Activated T-helper 17 cell treated with anti-CD3 and anti-CD28 coated beads, Interleukin-2, amount 50 U/mL, for 72 hours (primary cell): ENCODE measurements around the gene GPS1. TPM values are rescaled to one million over a fixed set of nuclear protein-coding genes. Genes with fewer than 3 reads are reported as not detected.
A peak's percentile ranks its signal among the peaks of the same experiment; 100 is the strongest.

Source experiments
- ATAC-seq: fragments of 150-1000 bp; cut with Tn5 transposase; replicated peaks from 2 replicates; pipeline ENCODE4 v1.10.0; 2021; ENCODE audit warnings: mild to moderate bottlenecking, moderate library complexity
- H3K27ac Mint-ChIP-seq: one replicate; pipeline ENCODE4 v1.8.0; 2022; ENCODE audit warnings: mixed read lengths
- H3K27me3 Mint-ChIP-seq: one replicate; pipeline ENCODE4 v1.8.0; 2022; ENCODE audit warnings: mixed read lengths
- H3K36me3 Mint-ChIP-seq: one replicate; pipeline ENCODE4 v1.8.0; 2022; ENCODE audit warnings: low read depth, mild to moderate bottlenecking, mixed read lengths
- H3K4me1 Mint-ChIP-seq: one replicate; pipeline ENCODE4 v1.8.0; 2022; ENCODE audit warnings: mixed read lengths
- H3K4me3 Mint-ChIP-seq: one replicate; pipeline ENCODE4 v1.8.0; 2022; ENCODE audit warnings: mild to moderate bottlenecking, mixed read lengths
- H3K9me3 Mint-ChIP-seq: one replicate; pipeline ENCODE4 v1.8.0; 2022; ENCODE audit warnings: mixed read lengths
- total RNA-seq, 2 donors: library from RNA; stranded (reverse); gene quantifications; one replicate each; pipeline ENCODE4 v1.2.3, GENCODE V29; 2022

Gene GPS1
- total RNA-seq, 2 donors from 2014 or later: 46.2 to 97.2 TPM

DNA sequence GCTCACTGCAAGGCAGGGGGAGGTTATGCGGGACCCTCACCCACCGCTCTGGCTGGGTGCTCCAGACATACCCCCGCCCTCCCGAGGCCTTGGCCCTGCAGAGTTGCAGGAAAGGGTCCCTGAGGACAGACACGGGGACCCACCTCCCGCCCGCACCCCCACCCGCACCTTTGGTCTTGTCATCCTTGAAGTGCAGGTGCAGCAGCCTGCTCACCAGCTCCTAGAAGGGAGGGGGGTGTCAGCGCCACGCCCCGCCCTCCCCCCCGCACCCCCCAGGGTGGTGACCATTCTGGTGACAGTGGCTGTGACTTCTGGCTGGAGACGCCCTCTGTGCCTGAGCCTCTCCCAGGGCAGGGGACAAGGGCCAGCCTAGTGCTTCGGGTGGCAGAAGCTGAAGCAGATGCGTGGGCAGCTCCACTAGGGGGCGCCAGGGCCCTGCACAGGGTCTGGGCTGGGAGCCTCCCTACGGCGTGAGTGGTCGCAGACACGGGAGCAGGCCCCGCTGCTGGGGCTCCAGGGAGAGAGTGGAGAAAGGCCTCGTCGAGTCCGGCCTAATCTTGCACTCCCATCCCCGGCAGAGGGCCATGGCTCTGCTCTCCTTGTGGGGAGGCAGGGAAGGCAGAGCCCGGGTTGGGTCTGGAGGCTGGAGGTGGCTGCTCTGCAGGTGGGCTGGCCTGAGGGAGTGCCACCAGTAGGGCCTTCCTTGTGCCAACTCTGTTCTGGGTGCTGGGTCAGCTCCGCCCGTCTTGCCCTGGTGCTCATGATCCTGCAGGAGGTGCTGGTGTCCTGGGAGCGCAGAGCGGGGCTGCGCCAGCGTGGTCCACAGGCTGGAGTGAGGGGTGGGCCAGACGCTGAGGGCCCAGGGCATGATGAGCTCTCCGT, 31.8 kb upstream of the GPS1 start:
- ATAC-seq: no peak
- no peak overlapping the region for H3K27ac Mint-ChIP-seq
- H3K27me3 Mint-ChIP-seq: no peaks in the 10 kb centered on the region
- H3K9me3 Mint-ChIP-seq: no peaks in the 10 kb centered on the region
- no peaks in the 10 kb centered on the region for H3K4me1 Mint-ChIP-seq
- peaks cover 15% of the 10 kb centered on the region for H3K36me3 Mint-ChIP-seq
- H3K4me3 Mint-ChIP-seq: peak overlapping the region; percentile 90

DNA sequence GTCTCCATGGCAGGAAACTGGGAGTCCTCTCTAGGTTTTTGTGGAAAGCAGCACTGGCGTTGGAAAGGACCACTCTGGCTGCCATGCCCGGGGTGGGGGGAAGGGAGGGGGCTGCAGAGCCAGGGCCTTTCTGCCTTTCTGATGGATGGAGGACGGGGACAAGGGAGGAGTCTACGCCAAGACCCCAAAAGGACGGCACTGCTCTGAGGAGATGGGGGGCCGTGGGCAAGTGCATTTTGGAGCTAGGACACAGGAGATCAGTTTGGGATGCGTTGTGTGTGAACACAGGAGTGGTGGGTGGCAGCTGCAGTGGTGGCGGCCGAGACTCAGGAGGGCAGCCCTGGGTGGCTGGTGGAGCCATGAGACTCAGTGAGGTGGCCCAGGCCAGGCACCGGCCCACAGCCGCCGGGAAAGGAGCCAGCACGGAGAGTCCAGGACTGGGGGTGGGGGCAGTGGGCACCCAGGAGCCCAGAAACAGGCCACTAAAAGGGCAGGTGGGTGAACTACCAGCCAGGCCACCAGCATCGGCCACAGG, 31.1 kb upstream of the GPS1 start:
- H3K4me1 Mint-ChIP-seq: no peaks in the 10 kb centered on the region
- peak overlapping the region; percentile 90 for H3K4me3 Mint-ChIP-seq
- ATAC-seq: no peak
- H3K36me3 Mint-ChIP-seq: peaks cover 15% of the 10 kb centered on the region
- no peaks in the 10 kb centered on the region for H3K27me3 Mint-ChIP-seq
- H3K9me3 Mint-ChIP-seq: no peaks in the 10 kb centered on the region
- H3K27ac Mint-ChIP-seq: no peak overlapping the region

DNA sequence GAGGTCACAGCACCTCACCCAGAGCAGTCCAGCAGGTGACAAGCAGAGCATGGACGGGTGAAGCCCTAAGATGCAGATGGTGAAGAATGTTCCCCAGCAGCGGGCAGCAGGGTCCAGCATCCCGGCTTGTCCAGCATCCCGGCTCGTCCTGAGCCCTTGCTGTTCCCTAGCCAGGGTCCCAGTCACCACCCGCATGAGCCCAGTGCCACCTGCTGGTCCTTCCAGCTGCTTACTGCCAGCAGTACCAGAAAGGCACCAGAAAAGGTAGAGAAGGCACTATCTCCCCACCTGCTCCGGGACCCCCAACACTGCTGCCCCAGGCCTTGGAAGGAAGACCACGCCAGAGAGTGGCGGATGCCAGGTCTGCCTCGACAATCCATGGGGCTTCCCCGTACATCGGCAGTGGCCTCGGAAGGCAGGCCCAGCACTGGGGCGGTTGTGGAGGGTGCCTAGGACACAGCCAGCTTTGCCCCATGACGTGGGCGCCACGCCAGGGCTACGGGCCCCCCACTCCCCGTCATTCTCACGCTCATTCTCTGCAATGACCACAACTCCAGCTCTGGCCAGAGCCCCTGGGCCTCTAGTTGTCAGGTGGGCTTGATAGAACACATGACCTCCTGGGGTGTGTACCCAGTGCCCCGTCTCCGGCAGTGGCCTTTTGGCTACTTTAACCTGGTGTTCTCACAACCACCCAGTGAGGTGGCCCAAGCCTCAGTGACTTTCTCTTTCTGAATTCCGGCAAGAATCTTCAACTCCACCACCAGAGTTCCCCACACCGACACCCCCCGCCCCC, 30.4 kb upstream of the GPS1 start:
- H3K27ac Mint-ChIP-seq: peak overlapping the region; percentile 75
- H3K4me1 Mint-ChIP-seq: no peaks in the 10 kb centered on the region

DNA sequence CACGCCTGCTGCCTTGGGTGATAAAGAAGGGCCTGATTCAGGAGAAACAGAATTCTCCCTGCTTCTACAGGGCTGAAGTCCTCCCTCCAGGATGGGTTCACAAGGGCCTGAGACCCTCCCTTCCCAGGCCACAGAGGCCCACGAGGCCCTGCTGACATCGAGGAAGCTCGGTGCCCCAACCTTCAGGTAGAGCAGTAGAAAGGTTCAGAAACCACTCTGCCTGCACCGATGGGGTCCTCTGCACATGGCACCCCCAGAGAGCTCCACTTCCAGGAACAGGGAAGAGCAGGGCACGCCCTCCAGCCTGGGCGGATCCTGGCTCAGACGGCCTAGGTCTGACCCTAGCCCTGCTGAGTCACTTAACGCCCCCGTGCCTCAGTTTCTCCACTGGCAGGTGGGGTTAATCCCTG, 29.8 kb upstream of the GPS1 start:
- H3K4me3 Mint-ChIP-seq: peak overlapping the region; percentile 90
- ATAC-seq: no peak
- peak overlapping the region; percentile 75 for H3K27ac Mint-ChIP-seq
- H3K4me1 Mint-ChIP-seq: no peaks in the 10 kb centered on the region
- no peaks in the 10 kb centered on the region for H3K27me3 Mint-ChIP-seq
- H3K9me3 Mint-ChIP-seq: no peaks in the 10 kb centered on the region
- peaks cover 15% of the 10 kb centered on the region for H3K36me3 Mint-ChIP-seq

More for the DNA sequence above, 30.4 kb upstream of the GPS1 start:
- Mint-ChIP-seq H3K9me3 (no peaks in the 10 kb centered on the region), H3K4me3 (peak overlapping the region; percentile 90), H3K36me3 (peaks cover 15% of the 10 kb centered on the region), H3K27me3 (no peaks in the 10 kb centered on the region)
- no peak for ATAC-seq

DNA sequence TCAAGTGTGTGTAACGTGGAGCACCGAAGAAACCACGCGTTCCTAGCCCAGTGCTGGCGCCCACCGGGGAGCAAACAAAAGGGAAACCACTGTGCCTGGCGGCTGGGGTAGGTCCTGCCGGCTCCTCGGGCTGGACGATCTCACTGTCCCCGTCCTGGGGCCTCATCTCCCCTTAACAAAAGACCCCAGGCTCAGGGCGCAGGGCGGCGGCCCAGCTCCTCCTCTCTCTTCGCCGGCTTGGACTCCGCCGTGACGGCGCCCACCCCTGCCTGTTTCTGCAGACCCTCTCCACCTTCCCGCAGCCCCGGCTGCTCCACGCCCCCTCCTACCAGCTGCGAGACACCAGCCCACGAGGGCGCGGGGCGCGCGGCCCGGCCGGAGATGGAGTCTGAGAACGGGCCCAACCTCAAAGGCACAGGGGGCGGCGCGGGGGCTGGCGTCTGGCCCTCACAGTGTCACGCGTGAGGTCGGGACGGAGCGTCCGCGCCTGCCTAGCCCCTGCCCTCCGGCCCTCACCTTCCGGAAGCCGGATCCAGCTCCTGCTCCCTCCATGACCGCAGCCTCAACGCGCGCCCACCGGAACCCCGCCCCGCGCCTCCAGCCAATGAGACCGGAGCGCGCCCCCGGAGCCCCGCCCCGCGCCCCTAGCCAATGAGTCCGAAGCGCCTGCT, 29.3 kb upstream of the GPS1 start, which contains the start of gene CENPX:
TSS of gene CENPX (minus strand) at position 569 of the 671 bp plus-strand sequence. CDS start at position 552, 17 bp downstream.
- peak within 1 kb of the TSS; percentile 75 for H3K27ac Mint-ChIP-seq

DNA sequence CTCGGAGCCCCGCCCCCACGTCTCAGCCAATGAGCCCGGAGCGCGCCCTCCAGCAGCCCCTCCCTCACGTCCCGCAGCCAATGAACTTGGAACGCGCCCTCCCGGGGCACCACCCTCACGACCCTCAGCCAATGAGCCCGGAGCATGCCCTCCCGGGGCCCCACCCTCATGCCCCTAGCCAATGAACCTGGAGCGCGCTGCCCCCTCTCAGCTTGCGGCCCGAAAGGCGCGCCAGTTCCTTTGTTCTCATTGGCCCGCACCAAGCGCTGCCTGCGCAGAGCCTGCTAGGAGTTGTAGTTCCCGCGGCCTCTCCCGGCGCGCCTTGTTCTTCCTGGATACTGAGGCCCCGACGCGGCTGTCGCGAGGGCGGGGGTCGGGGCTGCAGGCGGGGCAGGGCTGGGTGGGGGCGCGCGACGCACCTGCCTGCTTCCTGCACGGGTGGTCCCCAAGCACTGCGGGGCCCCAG, 28.7 kb upstream of the GPS1 start, which contains the start of gene LRRC45:
TSS of gene LRRC45 (plus strand) at position 325 of the 466 bp plus-strand sequence. CDS start 339 bp downstream, outside the sequence.
- peak; percentile 95 for ATAC-seq
- no peaks in the 10 kb centered on the region for H3K27me3 Mint-ChIP-seq
- H3K4me1 Mint-ChIP-seq: no peaks in the 10 kb centered on the region

More for the DNA sequence above, 29.3 kb upstream of the GPS1 start, which contains the start of gene CENPX:
- Mint-ChIP-seq H3K9me3 (no peaks in the 10 kb centered on the region), H3K4me3 (peak within 1 kb of the TSS; percentile 90), H3K36me3 (peaks cover 15% of the 10 kb centered on the region), H3K4me1 (no peaks in the 10 kb centered on the region), H3K27me3 (no peaks in the 10 kb centered on the region)
- no peak for ATAC-seq

DNA sequence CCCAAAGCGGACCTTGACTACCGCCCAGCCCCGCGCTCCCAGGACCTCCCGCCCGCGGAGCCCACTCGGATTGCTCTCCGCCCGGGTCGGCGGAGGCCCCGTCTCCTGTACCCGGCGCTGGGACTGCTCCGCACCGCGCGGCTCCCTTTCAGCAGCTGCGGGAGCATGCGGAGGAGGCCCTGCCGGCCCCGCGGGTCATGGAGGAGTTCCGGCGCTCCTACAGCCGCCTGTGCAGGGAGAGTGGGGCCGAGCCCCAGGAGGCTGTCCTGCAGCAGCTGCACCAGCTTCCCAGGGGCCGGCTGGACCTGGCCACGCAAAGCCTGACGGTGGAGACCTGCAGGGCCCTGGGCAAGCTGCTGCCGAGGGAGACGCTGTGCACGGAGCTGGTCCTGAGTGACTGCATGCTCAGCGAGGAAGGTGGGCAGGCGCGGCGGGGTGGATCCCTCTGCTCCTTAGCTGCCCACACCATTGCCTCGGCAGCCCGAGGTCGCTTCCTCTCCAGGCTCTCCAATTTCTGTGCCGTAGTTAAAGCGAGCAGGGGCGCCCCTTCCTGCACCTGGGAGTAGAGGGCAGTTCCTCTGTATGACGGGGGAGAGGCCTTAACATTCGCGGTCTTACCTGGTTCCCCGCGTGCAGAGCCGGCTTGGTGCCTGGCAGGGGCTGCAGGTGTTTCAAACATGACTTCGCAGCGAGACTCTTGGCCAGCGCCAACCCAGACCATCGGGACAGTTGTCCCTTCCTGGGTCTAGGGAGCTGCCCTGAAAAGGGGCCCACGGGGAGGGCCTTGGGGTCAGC, 28.1 kb upstream of the GPS1 start:
- no peak for ATAC-seq
- Mint-ChIP-seq H3K9me3 (no peaks in the 10 kb centered on the region), H3K27ac (no peak overlapping the region), H3K4me1 (no peaks in the 10 kb centered on the region), H3K27me3 (no peaks in the 10 kb centered on the region), H3K4me3 (peak overlapping the region; percentile 90), H3K36me3 (peaks cover 10% of the 10 kb centered on the region)

More for the DNA sequence above, 28.7 kb upstream of the GPS1 start, which contains the start of gene LRRC45:
- Mint-ChIP-seq H3K4me3 (peak within 1 kb of the TSS; percentile 90), H3K9me3 (no peaks in the 10 kb centered on the region), H3K27ac (peak within 1 kb of the TSS; percentile 75), H3K36me3 (peaks cover 15% of the 10 kb centered on the region)

DNA sequence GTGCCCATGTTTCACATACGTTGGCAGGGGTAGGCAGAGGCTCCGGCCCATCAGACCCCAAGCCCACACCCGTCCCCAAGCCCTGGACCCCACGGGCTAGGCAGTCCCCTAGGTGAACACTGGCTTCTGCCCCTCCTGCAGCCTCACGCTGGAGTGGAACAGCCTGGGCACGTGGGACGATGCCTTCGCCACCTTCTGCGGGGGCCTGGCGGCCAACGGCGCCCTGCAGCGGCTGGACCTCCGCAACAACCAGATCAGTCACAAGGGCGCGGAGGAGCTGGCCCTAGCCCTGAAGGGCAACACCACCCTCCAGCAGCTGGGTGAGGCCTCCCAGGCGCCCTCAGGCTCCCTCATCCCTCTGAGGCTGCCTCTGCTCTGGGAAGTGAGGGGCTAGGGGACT, 26.8 kb upstream of the GPS1 start:
- Mint-ChIP-seq H3K4me3 (no peak overlapping the region), H3K27me3 (no peaks in the 10 kb centered on the region)
- no peak for ATAC-seq

DNA sequence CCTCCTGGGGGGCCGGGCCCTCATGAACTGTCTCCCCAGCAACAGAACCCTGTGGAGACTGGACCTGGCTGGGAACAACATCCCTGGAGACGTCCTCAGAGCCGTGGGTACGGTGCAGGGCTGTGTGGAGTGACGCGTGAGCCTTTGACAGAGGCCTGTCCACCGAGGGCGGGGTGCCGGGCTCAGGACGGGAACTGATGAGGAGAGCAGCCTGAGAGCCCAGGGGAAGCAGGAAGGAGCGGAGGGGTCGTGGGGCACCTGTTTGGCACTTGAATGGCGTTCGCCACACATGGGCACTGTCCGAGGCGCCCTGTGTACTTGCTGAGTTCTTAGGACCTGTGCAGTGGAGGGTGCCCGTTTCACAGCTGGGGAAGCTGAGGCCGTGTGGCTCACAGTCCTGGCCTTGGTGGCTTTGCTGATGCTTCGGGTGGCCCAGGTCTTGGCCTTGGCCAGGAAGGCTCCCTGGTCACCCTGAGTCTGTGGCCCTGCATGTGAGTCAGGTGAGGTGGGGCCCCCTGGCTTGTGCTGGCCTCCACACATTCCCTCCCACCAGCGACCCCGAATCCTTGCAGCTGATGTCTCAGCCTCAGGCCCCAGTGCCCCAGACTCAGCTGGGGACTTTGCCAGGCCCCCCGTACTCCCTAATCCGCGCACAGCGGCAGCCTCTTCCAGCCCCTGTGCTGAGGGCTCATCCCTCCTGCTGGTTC, 26.1 kb upstream of the GPS1 start:
- H3K36me3 Mint-ChIP-seq: peaks cover 6% of the 10 kb centered on the region
- no peak for ATAC-seq
- no peaks in the 10 kb centered on the region for H3K27me3 Mint-ChIP-seq
- no peak overlapping the region for H3K27ac Mint-ChIP-seq
- H3K9me3 Mint-ChIP-seq: no peaks in the 10 kb centered on the region
- peaks cover 4% of the 10 kb centered on the region for H3K4me1 Mint-ChIP-seq
- H3K4me3 Mint-ChIP-seq: no peak overlapping the region

More for the DNA sequence above, 26.8 kb upstream of the GPS1 start:
- Mint-ChIP-seq H3K36me3 (peaks cover 6% of the 10 kb centered on the region), H3K4me1 (peaks cover 4% of the 10 kb centered on the region), H3K27ac (no peak overlapping the region), H3K9me3 (no peaks in the 10 kb centered on the region)

DNA sequence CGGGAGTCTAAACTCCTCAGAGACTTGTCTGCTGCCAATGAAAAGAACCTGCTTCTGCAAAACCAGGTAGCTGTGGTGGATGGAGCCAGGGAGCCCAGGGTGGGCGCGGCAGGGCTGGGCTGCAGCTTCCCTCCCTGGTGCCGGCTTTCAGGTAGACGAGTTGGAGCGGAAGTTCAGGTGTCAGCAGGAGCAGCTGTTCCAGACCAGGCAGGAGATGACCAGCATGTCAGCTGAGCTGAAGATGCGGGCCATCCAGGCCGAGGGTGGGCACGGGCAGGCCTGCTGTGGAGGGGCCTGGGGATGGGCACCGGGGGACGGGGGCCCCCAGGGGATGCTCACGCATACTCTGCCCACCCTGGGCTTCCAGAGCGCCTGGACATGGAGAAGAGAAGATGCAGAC, 23.5 kb upstream of the GPS1 start:
- no peak for ATAC-seq
- Mint-ChIP-seq H3K36me3 (no peaks in the 10 kb centered on the region), H3K4me3 (no peak overlapping the region), H3K9me3 (no peaks in the 10 kb centered on the region), H3K27ac (no peak overlapping the region), H3K27me3 (no peaks in the 10 kb centered on the region), H3K4me1 (peaks cover 4% of the 10 kb centered on the region)

DNA sequence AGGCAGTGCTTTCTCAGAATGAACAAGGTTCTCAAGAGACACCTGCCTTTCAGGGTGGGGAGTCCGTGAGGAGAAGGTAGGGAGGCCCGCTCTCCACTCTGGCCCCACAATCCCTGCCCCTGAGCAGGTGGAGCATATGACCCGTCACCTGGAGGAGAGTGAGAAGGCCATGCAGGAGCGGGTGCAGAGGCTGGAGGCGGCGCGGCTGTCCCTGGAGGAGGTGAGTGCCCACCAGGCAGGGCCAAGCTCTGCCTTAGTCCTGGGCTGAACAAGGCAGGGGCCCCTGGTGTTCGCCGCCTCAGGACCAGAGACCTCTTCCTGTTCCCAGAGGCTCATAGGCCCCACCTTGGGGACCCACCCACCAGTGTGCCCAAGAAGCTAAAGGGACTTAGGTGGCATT, 22.7 kb upstream of the GPS1 start:
- Mint-ChIP-seq H3K4me3 (no peak overlapping the region), H3K4me1 (peaks cover 4% of the 10 kb centered on the region), H3K27me3 (no peaks in the 10 kb centered on the region), H3K27ac (no peak overlapping the region), H3K9me3 (no peaks in the 10 kb centered on the region), H3K36me3 (no peaks in the 10 kb centered on the region)
- ATAC-seq: no peak

DNA sequence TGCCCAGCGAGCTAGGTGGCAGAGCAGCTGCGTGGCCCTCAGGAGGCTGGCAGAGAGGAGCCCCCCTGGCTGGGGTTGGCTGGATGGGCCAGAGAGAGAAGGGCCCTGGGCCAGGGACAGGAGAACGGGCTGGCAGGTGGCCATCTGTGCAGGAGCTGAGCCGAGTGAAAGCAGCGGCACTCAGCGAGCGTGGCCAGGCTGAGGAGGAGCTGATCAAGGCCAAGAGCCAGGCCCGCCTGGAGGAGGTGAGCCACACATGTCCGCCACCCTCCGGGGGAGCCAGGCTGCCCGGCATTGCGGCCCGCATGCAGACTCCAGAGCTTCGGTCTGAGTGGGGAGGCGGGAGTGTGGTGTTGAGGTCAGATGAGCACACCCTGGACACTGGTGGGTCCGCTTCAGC, 22.3 kb upstream of the GPS1 start:
- Mint-ChIP-seq H3K27ac (no peak overlapping the region), H3K36me3 (no peaks in the 10 kb centered on the region), H3K4me1 (peaks cover 4% of the 10 kb centered on the region), H3K9me3 (no peaks in the 10 kb centered on the region), H3K27me3 (no peaks in the 10 kb centered on the region), H3K4me3 (peak overlapping the region; percentile 60)
- no peak for ATAC-seq

DNA sequence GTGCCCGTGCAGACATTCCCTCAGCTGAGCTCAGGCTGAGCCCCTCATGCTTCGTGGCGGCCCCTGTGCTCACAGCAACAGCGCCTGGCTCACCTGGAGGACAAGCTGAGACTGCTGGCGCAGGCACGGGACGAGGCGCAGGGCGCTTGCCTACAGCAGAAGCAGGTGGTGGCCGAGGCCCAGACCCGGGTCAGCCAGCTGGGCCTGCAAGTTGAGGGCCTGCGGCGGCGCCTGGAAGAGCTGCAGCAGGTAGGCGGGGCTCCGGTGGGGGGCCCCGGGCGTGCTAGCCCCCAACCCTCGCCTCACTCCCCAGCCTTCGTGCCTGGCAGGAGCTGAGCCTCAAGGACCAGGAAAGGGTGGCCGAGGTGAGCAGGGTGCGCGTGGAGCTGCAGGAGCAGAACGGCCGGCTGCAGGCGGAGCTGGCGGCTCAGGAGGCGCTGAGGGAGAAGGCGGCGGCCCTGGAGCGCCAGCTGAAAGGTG, 21.7 kb upstream of the GPS1 start:
- Mint-ChIP-seq H3K4me3 (peak overlapping the region; percentile 73), H3K36me3 (no peaks in the 10 kb centered on the region)
- peak; percentile 1 for ATAC-seq

More for the DNA sequence above, 21.7 kb upstream of the GPS1 start:
- Mint-ChIP-seq H3K4me1 (peaks cover 4% of the 10 kb centered on the region), H3K27ac (no peak overlapping the region), H3K9me3 (no peaks in the 10 kb centered on the region), H3K27me3 (no peaks in the 10 kb centered on the region)
